Fibroblast of mammary gland (primary cell): ENCODE data around the gene MITF.
"Not testable (repeated sequence)": the region's sequence is repeated elsewhere in the genome, so short reads cannot be mapped to it uniquely, and the experiment has no call there.

Experiments
- DNase-seq: peaks from one replicate; pipeline ENCODE4 v3.0.0-alpha.2; 2010; ENCODE audit warnings: low read depth
- H3K4me3 ChIP-seq: 2 replicates; pipeline ENCODE4 v1.5.1; 2011; ENCODE audit warnings: low read depth, mild to moderate bottlenecking, low read length, moderate library complexity; ENCODE audit not compliant: control insufficient read depth
- TF ChIP-seq, protein P1 (sequence below): conservative IDR thresholded peaks from 2 replicates; pipeline ENCODE4 v1.5.1; 2011; ENCODE audit warnings: low read depth, low read length, inconsistent platforms; ENCODE audit not compliant: control insufficient read depth, insufficient read depth

Gene MITF

DNA sequence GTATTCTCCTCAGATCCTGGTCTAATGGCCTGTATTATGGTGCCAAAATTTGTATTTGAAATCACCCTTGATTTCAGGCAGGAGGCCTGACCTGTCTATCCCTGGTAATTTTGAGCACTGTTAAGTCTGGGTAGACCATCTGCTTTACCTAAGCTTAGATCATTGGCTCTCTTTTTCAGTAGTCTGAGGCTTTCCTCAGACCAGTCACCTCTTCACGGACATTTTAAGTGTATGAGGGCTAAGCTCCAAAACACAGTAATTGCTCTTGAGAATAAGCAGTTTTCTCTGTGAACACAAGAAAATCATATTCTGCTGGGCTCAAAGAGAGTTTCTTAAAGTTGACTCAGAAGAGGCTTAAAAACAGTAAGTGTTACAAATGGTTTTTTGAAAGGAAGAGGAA, 168.3 kb downstream of the MITF start:
- TF ChIP-seq, protein P1, sequence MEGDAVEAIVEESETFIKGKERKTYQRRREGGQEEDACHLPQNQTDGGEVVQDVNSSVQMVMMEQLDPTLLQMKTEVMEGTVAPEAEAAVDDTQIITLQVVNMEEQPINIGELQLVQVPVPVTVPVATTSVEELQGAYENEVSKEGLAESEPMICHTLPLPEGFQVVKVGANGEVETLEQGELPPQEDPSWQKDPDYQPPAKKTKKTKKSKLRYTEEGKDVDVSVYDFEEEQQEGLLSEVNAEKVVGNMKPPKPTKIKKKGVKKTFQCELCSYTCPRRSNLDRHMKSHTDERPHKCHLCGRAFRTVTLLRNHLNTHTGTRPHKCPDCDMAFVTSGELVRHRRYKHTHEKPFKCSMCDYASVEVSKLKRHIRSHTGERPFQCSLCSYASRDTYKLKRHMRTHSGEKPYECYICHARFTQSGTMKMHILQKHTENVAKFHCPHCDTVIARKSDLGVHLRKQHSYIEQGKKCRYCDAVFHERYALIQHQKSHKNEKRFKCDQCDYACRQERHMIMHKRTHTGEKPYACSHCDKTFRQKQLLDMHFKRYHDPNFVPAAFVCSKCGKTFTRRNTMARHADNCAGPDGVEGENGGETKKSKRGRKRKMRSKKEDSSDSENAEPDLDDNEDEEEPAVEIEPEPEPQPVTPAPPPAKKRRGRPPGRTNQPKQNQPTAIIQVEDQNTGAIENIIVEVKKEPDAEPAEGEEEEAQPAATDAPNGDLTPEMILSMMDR = no peak
- no peak for DNase-seq

DNA sequence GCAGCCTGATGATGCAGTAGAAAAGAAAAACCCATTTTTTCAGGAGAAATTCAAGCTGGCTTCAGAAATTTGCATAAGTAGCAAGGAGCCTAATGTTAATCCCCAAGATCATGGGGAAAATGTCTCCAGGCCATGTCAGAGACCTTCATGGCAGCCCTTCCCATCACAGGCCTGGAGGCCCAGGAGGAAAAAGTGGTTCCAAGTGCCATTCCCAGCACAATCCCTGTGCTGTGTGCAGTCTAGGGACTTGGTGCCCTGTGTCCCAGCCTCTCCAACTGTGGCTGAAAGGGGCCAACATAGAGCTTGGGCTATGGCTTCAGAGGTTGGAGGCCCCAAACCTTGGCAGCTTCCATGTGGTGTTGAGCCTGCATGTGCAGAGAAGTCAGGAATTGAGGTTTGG, 170.6 kb downstream of the MITF start:
- not testable (repeated sequence) for DNase-seq, H3K4me3 ChIP-seq

More for the DNA sequence above, 168.3 kb downstream of the MITF start:
- no peak overlapping the region for H3K4me3 ChIP-seq

DNA sequence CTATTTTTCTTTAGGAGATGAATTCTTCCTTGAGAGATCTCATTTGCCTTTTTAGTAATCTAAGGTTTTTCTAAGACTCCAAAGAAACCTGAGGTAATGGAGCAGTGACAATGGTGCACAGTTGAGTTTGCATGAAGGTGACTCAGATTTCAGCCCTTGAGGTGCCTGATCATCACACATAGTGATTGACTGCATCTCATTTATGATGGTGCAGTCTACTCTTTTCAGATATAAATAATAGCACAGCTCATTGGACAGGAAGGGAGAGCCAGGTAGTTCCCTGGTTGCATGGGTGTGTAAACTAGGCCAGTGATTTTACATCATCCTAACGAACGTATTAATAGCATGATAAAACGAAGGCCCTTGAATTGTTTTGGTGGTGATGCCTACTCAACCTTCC, 174.2 kb downstream of the MITF start:
- no peak overlapping the region for H3K4me3 ChIP-seq
- no peak for DNase-seq
- TF ChIP-seq, protein P1 = no peak

DNA sequence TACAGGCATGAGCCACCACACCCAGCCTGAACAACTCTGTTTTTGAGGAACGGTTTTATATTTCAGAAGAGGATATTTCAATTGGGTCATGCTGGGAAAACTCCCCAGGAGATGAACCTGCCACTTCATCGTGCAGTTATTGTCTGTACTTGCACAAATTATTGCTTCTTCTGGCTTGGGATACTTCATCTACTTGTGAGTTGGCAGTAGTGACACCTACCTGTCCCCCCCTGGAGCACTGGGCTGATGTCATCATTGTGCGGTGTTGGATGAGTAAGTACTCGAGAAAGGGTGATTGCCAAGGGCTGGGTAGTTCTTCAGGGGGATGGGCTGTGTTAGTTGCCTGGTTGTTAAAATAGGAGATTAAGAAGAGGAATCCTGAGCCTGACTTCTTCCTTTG, 175.1 kb downstream of the MITF start:
- TF ChIP-seq, protein P1 = no peak
- no peak overlapping the region for H3K4me3 ChIP-seq
- DNase-seq = peak; percentile 36

DNA sequence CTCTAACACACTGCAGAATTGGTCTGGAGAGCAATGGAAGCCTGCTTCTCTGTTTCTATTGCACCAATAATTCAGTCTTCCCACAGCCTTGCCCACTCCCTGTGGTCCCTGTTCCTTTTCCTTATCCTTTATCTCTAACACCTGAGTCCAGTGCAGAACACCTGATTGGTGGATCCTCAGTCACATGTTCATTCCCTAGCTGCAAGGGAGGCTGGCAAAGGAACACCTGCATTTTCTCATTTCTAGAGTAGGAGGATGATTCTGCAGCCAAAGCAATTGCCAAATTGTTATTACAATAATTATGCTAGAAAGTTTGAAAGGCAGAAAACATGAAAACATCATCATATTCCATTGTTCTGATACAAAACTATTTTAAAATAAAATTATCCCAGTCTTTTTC, 176.5 kb downstream of the MITF start:
- TF ChIP-seq, protein P1 = no peak
- DNase-seq = no peak

DNA sequence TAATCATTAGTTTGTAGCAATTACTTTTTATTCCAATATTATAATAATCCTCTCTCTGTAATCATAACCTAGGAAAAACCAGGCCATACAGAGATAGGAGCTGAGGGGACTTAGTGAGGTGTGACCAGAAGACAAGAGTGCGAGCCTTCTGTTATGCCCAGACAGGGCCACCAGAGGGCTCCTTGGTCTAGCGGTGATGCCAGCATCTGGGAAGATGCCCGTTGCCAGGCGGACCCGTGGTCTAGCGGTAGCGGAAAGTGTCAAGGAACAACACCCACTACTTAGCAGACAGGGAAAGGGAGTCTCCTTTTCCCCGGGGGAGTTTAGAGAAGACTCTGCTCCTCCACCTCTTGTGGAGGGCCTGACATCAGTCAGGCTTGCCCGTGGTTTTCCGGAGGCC, 180.7 kb downstream of the MITF start:
- TF ChIP-seq, protein P1 = peak; percentile 26
- H3K4me3 ChIP-seq, DNase-seq: not testable (repeated sequence)

More for the DNA sequence above, 176.5 kb downstream of the MITF start:
- H3K4me3 ChIP-seq = no peak overlapping the region

DNA sequence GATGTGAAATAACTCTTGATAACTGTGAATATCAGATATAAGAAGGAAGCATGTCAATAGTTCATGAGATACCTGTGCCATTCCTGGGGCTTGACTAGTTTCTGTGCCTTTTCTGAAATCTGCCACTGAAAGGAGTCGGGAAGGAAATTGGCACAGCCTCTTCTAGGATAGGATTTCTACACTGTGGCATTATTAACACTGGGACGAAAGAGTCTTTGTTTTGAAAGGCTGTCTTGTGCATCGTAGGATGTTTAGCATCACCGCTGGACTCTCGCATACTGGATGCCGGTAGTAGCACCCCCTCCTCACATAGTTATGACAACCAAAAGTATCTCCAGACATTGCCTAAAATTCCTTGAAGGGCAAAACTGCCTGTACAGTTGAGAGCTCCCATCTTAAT, 182.4 kb downstream of the MITF start:
- TF ChIP-seq, protein P1 = no peak
- H3K4me3 ChIP-seq = no peak overlapping the region
- DNase-seq = no peak
